Neuronal stem cell (in vitro differentiated cells): Measurements from ENCODE around the gene LYPD4.

Experiments
- small RNA-seq: library from polyadenylated mRNA; stranded (forward); fragments of <200 nt; extraction: miRNeasy Mini kit (QIAGEN cat#:217004); gene quantifications from one replicate; pipeline ENCODE3, GENCODE V24; 2013; ENCODE audit not compliant: insufficient read depth

The LYPD4 gene

Small RNA genes within 50 kb of the gene (small RNA-seq; reads per million reads assigned to genes)
- 6.3 reads per million, percentile 33 among the genes with 10 or more reads in this experiment for gene MIR6797
